Trophoblast cell (in vitro differentiated cells and primary cell): Measurements from ENCODE around the gene PPBP. TPM values are rescaled to one million over a fixed set of nuclear protein-coding genes. Genes with fewer than 3 reads are reported as not detected.

Source experiments
- DNase-seq, 2 donors: peaks; one replicate each; pipeline ENCODE4 v3.0.0-alpha.2; 2016
- H2AFZ ChIP-seq: 2 replicates; pipeline ENCODE4 v1.6.1; 2013; ENCODE audit warnings: low read length, moderate library complexity, mild to moderate bottlenecking; ENCODE audit not compliant: insufficient read depth, poor library complexity
- H2AK5ac ChIP-seq: 2 replicates; pipeline ENCODE4 v1.6.1; 2013; ENCODE audit warnings: mild to moderate bottlenecking, low read length
- H2BK120ac ChIP-seq: 2 replicates; pipeline ENCODE4 v1.6.1; 2013; ENCODE audit warnings: low read length, mild to moderate bottlenecking, moderate library complexity; ENCODE audit not compliant: insufficient read depth, poor library complexity
- H2BK12ac ChIP-seq: 2 replicates; pipeline ENCODE4 v1.6.1; 2013; ENCODE audit warnings: mild to moderate bottlenecking, low read length, moderate library complexity
- H2BK5ac ChIP-seq: 2 replicates; pipeline ENCODE4 v1.6.1; 2013; ENCODE audit warnings: low read length, low read depth, moderate library complexity, mild to moderate bottlenecking; ENCODE audit not compliant: poor library complexity
- H3K14ac ChIP-seq: 2 replicates; pipeline ENCODE4 v1.6.1; 2013; ENCODE audit warnings: mild to moderate bottlenecking, low read length
- H3K18ac ChIP-seq: 2 replicates; pipeline ENCODE4 v1.6.1; 2013; ENCODE audit warnings: mild to moderate bottlenecking, low read length
- H3K23ac ChIP-seq: 2 replicates; pipeline ENCODE4 v1.6.1; 2013; ENCODE audit warnings: low read length
- H3K27ac ChIP-seq: 2 replicates; pipeline ENCODE4 v1.5.1; 2013; ENCODE audit warnings: low read depth, mild to moderate bottlenecking, inconsistent platforms, low read length, moderate library complexity
- H3K27me3 ChIP-seq: 2 replicates; pipeline ENCODE4 v1.6.1; 2013; ENCODE audit warnings: inconsistent platforms, mild to moderate bottlenecking, low read length, moderate library complexity; ENCODE audit not compliant: insufficient read depth
- H3K36me3 ChIP-seq, 2 experiments: 1 replicate in 1 of 2; 2 replicates in 1 of 2; pipeline ENCODE4 v1.6.1; 2013; ENCODE audit warnings: low read length in 2 of 2, mild to moderate bottlenecking in 2 of 2, moderate library complexity in 1 of 2; ENCODE audit not compliant: insufficient read depth in 2 of 2, control insufficient read depth in 1 of 2
- H3K4ac ChIP-seq: 2 replicates; pipeline ENCODE4 v1.6.1; 2013; ENCODE audit warnings: low read depth, mild to moderate bottlenecking, low read length, moderate library complexity
- H3K4me1 ChIP-seq, 2 experiments: 1 replicate in 1 of 2; 2 replicates in 1 of 2; pipeline ENCODE4 v1.6.1; 2013; ENCODE audit warnings: low read length in 2 of 2, mild to moderate bottlenecking in 2 of 2, moderate library complexity in 1 of 2; ENCODE audit not compliant: insufficient read depth in 2 of 2, control insufficient read depth in 1 of 2
- H3K4me2 ChIP-seq: 2 replicates; pipeline ENCODE4 v1.6.1; 2013; ENCODE audit warnings: inconsistent platforms, mild to moderate bottlenecking, low read length, moderate library complexity
- H3K4me3 ChIP-seq: 2 replicates; pipeline ENCODE4 v1.5.1; 2013; ENCODE audit warnings: mild to moderate bottlenecking, low read depth, low read length, inconsistent platforms
- H3K79me1 ChIP-seq: one replicate; pipeline ENCODE4 v1.6.1; 2013; ENCODE audit warnings: low read length
- H3K79me2 ChIP-seq: 2 replicates; pipeline ENCODE4 v1.6.1; 2013; ENCODE audit warnings: low read length, mild to moderate bottlenecking; ENCODE audit not compliant: control insufficient read depth, insufficient read depth, poor library complexity
- H3K9ac ChIP-seq: 2 replicates; pipeline ENCODE4 v1.6.1; 2013; ENCODE audit warnings: mild to moderate bottlenecking, low read length
- H3K9me3 ChIP-seq: 2 replicates; pipeline ENCODE4 v1.6.1; 2013; ENCODE audit warnings: low read depth, mild to moderate bottlenecking, control low read depth, inconsistent platforms, low read length; ENCODE audit not compliant: insufficient read depth
- H4K12ac ChIP-seq: 2 replicates; pipeline ENCODE4 v1.6.1; 2013; ENCODE audit warnings: low read depth, mild to moderate bottlenecking, low read length, moderate library complexity
- H4K8ac ChIP-seq: 2 replicates; pipeline ENCODE4 v1.6.1; 2013; ENCODE audit warnings: low read depth, mild to moderate bottlenecking, low read length, moderate library complexity
- H4K91ac ChIP-seq: one replicate; pipeline ENCODE4 v1.6.1; 2013; ENCODE audit warnings: low read depth, mild to moderate bottlenecking, low read length, moderate library complexity
- WGBS: extraction: QIAGEN DNeasy Blood & Tissue Kit; methylation state at CpG from one replicate; pipeline ENCODE4 v1.1.7; 2013; ENCODE audit warnings: missing lambda C conversion rate; ENCODE audit not compliant: insufficient read length, insufficient coverage; ENCODE audit errors: extremely low coverage; 5-methylcytosine and 5-hydroxymethylcytosine counted together
- polyA plus RNA-seq: library from polyadenylated mRNA; stranded (reverse); fragments of 200-250 nt; gene quantifications from 2 replicates; pipeline ENCODE4 v1.2.3, GENCODE V29; 2013

The PPBP gene, protein sequence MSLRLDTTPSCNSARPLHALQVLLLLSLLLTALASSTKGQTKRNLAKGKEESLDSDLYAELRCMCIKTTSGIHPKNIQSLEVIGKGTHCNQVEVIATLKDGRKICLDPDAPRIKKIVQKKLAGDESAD
- polyA plus RNA-seq: not detected in 2 replicates

DNA sequence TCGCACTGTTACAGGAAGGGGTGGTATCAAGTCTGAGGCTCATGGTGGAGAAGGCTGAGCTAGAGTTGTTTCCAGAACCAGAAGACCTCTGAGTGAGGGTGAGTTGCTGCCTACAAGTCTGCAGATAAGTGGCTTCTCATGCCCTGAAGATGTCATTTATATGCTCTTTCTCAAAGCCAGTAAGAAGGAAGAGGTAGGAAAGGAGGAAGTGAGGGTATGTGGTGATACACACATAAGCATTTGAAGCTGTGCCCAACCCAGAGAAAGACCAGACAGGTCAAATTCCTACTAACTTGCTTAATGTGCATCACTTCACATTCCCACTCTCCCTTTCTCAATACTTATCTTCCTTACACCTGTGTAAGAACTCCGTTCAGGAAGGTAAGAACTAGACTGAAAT lies at the start of gene PPBP:
TSS of gene PPBP (minus strand) at position 130 of the 400 bp plus-strand sequence. CDS start at position 43, 87 bp downstream.
- Histone ChIP-seq H4K8ac (no peak within 1 kb of the TSS), H4K91ac (no peak within 1 kb of the TSS), H4K12ac (no peak within 1 kb of the TSS), H2BK5ac (no peak within 1 kb of the TSS), H2BK120ac (no peak within 1 kb of the TSS), H3K4me2 (no peak within 1 kb of the TSS), H3K79me2 (no peaks in the 10 kb centered on the region), H3K14ac (no peak within 1 kb of the TSS), H2AK5ac (no peak within 1 kb of the TSS), H3K9ac (no peak within 1 kb of the TSS), H3K79me1 (no peaks in the 10 kb centered on the region), H3K23ac (peak within 1 kb of the TSS; percentile 47), H3K9me3 (peaks cover 2% of the 10 kb centered on the region), H2AFZ (no peak within 1 kb of the TSS), H2BK12ac (no peak within 1 kb of the TSS), H3K27me3 (no peaks in the 10 kb centered on the region), H3K18ac (no peak within 1 kb of the TSS), H3K4me1 (no peaks in the 10 kb centered on the region), H3K36me3 (no peaks in the 10 kb centered on the region), H3K4me3 (no peak within 1 kb of the TSS), H3K4ac (no peak within 1 kb of the TSS), H3K27ac (no peak within 1 kb of the TSS)
- no CpG with 5 or more reads among the region's 2 CpGs for WGBS
- peak in 1 of 2 donors; percentile 4 for DNase-seq

DNA sequence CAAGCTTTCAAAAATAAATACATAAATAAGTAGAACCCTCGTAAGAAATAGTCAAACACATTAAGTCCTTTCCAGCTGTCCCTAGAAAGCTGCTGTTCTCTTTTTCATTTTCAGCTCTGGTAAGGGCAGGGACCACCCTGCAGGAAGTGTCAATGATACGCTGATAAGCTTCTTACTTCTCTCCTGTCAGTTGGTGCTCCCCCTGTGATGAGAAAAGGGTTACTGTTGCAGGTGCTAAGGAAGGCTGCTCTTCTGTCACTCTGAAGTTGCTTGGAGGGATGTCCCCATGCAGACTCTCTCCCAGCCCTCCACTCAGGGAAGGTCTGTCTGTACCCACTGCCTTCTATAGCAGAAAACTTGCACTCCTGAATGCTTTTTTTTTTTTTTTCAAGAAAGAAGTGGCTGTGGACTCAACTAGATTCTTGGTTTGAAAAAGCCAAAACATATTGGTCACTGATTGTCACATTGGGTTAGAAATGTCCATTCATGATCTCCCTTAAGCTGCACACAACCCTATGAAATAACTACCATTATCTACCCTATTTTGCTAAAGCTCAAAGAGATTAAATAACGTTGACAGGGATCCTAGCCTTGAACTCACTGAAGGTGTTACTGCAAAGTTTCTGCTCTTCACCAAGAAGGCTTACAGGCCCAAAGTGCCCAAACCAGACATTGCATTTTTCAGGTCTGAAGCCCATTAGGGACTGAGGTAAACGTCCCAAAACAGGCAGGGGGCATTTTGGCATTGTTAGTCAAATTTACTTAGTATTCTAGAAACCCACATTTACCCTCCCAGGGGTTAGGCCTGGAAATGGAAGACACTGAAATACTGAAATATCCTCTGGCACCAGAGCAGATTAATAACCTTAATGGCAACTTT lies 49.3 kb upstream of the PPBP start:
- no peaks in the 10 kb centered on the region for H3K36me3 ChIP-seq
- no peaks in the 10 kb centered on the region for H3K27me3 ChIP-seq
- no peaks in the 10 kb centered on the region for H3K9me3 ChIP-seq
- H3K79me1 ChIP-seq: peaks cover 2% of the 10 kb centered on the region
- H3K4me3 ChIP-seq: no peak overlapping the region
- H3K18ac ChIP-seq: no peak overlapping the region
- H3K79me2 ChIP-seq: no peaks in the 10 kb centered on the region
- H3K9ac ChIP-seq: no peak overlapping the region
- H3K4me2 ChIP-seq: no peak overlapping the region
- whole genome bisulfite sequencing: no CpG with 5 or more reads among the region's 4 CpGs
- H3K27ac ChIP-seq: no peak overlapping the region
- H2AFZ ChIP-seq: no peak overlapping the region
- H3K14ac ChIP-seq: no peak overlapping the region
- H2AK5ac ChIP-seq: no peak overlapping the region
- no peak overlapping the region for H3K4ac ChIP-seq
- H4K91ac ChIP-seq: no peak overlapping the region
- H4K12ac ChIP-seq: no peak overlapping the region
- no peak overlapping the region for H3K23ac ChIP-seq
- H2BK120ac ChIP-seq: no peak overlapping the region
- H2BK5ac ChIP-seq: no peak overlapping the region
- peaks cover 0 to 3% of the 10 kb centered on the region in 2 experiments for H3K4me1 ChIP-seq
- H4K8ac ChIP-seq: no peak overlapping the region
- DNase-seq: no peak
- H2BK12ac ChIP-seq: no peak overlapping the region

DNA sequence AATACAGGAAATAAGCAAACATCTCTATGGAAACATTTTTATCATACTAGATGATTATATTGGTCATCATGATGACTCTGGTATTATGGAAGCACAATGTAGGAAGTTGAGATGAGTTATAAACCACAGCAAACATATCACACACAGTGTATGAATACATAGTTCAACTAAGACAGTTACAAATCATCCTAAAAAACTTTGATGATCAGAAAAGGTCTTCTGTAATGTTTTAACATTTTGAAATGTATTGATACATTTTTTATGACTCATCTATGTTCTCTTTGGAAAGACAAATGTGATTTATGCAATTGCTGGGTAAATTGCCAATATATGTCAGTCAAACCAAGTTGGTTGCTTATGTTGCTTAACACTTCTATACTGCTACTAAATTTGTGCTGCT lies 45.7 kb upstream of the PPBP start:
- H4K8ac ChIP-seq: no peak overlapping the region
- H4K91ac ChIP-seq: no peak overlapping the region
- no peak overlapping the region for H4K12ac ChIP-seq
- H2AK5ac ChIP-seq: no peak overlapping the region
- H3K79me2 ChIP-seq: no peaks in the 10 kb centered on the region
- no peaks in the 10 kb centered on the region for H3K9me3 ChIP-seq
- no peak overlapping the region for H3K4ac ChIP-seq
- no peak overlapping the region for H3K14ac ChIP-seq
- H2BK12ac ChIP-seq: no peak overlapping the region
- no peak overlapping the region for H3K9ac ChIP-seq
- H3K18ac ChIP-seq: no peak overlapping the region
- DNase-seq: peak in 1 of 2 donors; percentile 9
- H3K27ac ChIP-seq: no peak overlapping the region
- no peak overlapping the region for H3K23ac ChIP-seq
- no peak overlapping the region for H3K4me3 ChIP-seq
- H3K4me1 ChIP-seq: peaks cover 0 to 3% of the 10 kb centered on the region in 2 experiments
- no peak overlapping the region for H2AFZ ChIP-seq
- H3K36me3 ChIP-seq: no peaks in the 10 kb centered on the region
- no peak overlapping the region for H3K4me2 ChIP-seq
- H3K79me1 ChIP-seq: peaks cover 2% of the 10 kb centered on the region
- no peak overlapping the region for H2BK120ac ChIP-seq
- H3K27me3 ChIP-seq: no peaks in the 10 kb centered on the region
- no peak overlapping the region for H2BK5ac ChIP-seq

DNA sequence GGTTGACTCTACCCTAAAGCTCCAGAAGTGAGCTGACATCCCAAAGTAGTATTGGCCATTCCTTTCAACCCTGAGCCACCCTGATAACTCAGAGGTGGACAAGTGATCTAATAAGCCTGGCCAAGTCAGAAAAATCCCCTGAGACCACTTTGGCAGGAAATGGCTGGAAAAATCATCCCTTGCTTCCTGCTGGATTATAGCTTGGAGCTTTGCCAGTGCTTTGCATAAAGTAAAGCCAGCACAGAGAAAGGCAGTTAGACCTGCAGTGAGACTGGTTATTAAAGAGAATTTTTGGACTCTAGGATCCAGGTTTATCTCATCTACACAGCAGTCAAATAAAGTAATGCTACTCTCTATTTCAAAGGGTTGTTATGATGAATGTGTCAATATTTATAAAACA lies 44.1 kb upstream of the PPBP start:
- Histone ChIP-seq H4K91ac (no peak overlapping the region), H2AFZ (no peak overlapping the region), H4K8ac (no peak overlapping the region), H3K27ac (no peak overlapping the region), H3K79me1 (no peaks in the 10 kb centered on the region), H3K23ac (no peak overlapping the region), H2AK5ac (no peak overlapping the region), H3K9me3 (no peaks in the 10 kb centered on the region), H3K4ac (no peak overlapping the region), H3K27me3 (no peaks in the 10 kb centered on the region), H2BK5ac (no peak overlapping the region), H3K4me2 (no peak overlapping the region), H3K9ac (no peak overlapping the region), H3K14ac (no peak overlapping the region), H3K4me3 (no peak overlapping the region), H3K79me2 (no peaks in the 10 kb centered on the region), H2BK120ac (no peak overlapping the region), H3K4me1 (no peaks in the 10 kb centered on the region), H3K36me3 (no peaks in the 10 kb centered on the region), H3K18ac (no peak overlapping the region), H4K12ac (no peak overlapping the region), H2BK12ac (no peak overlapping the region)
- DNase-seq: no peak
